ENCODE data around the gene CRB2.

Gene CRB2

DNA sequence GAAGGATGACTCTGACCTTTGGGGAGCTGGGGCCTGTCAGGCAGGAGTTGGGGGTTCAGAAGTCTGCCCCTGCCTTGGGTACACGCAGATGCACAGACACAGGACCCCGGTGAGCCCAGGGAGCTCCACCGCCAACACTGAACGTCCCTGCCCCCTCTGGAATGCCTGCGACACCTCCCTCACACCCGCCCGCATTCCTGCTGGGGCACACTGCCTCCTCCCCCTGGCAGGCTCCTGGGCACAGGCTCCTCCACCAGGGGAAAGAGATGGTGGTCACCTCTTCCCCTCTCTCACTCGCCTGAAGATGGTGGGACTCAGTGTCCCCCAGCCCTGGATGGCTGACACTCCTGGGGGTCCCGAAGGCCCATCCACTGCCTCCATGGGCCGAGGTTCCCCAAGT is 12.0 kb downstream of the CRB2 start:
- Histone ChIP-seq H3K27me3 (ENCODE audit: insufficient read depth, low read length, poor library complexity) (no peaks in the 10 kb centered on the region), H3K9me3 (ENCODE audit: insufficient read depth, low read length, severe bottlenecking) (no peaks in the 10 kb centered on the region), H3K79me2 (ENCODE audit: insufficient read depth, low read length) (no peaks in the 10 kb centered on the region), H3K36me3 (ENCODE audit: insufficient read depth, low read length) (no peaks in the 10 kb centered on the region), H3K4me3 (ENCODE audit: low read depth in 1 of 2, low read length in 2 of 2) (no peak overlapping the region), H3K27ac (ENCODE audit: low read length) (no peak overlapping the region), H4K20me1 (ENCODE audit: insufficient read depth, low read length) (no peaks in the 10 kb centered on the region), H3K4me1 (ENCODE audit: insufficient read depth, low read length) (no peaks in the 10 kb centered on the region), H3K4me2 (ENCODE audit: insufficient read depth, low read length) (no peak overlapping the region), H2AFZ (ENCODE audit: low read depth, low read length) (no peak overlapping the region), H3K9ac (ENCODE audit: low read depth, low read length) (no peak overlapping the region)
- ATAC-seq (ENCODE audit: insufficient read depth, low read depth) (no peak), DNase-seq (no peak)
- no peak for TF ChIP-seq EZH2 (IDR thresholded peaks at IDR 0.05; ENCODE audit: borderline replicate concordance, low read depth, low read length, severe bottlenecking)
- TF ChIP-seq, protein P1, sequence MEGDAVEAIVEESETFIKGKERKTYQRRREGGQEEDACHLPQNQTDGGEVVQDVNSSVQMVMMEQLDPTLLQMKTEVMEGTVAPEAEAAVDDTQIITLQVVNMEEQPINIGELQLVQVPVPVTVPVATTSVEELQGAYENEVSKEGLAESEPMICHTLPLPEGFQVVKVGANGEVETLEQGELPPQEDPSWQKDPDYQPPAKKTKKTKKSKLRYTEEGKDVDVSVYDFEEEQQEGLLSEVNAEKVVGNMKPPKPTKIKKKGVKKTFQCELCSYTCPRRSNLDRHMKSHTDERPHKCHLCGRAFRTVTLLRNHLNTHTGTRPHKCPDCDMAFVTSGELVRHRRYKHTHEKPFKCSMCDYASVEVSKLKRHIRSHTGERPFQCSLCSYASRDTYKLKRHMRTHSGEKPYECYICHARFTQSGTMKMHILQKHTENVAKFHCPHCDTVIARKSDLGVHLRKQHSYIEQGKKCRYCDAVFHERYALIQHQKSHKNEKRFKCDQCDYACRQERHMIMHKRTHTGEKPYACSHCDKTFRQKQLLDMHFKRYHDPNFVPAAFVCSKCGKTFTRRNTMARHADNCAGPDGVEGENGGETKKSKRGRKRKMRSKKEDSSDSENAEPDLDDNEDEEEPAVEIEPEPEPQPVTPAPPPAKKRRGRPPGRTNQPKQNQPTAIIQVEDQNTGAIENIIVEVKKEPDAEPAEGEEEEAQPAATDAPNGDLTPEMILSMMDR (IDR thresholded peaks at IDR 0.05; ENCODE audit: borderline replicate concordance, extremely low read depth, low read length, poor library complexity, severe bottlenecking): no peak

DNA sequence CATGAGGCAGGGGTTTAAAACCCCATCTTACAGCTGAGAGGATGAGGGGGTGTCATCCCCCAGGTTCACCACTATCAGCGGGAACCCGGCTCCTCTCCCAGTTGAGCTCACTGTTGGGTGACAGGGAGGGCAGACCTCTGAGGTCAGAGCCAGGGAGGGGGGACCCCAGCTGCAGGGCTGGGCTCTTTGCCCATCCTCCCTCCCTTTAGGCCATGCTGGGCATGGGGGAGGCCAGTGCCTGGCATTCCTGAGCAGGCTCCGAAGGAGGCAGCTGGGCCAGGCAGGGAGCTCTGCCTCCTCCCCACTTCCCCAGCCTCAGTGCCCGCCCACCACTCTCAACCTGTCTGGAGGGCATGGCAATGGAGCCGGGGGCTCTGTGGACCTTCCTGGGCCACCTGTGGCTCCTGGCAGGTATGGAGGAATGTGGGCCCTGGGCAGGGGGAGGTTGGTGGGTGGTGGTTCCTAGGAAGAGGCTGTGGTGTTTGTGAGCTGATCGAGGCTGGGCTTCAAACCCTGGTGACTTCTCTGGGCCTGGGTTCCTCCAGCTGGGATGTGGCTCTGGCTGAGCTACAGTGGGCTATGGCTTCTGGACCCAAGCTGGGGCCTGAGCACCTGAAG is 12.6 kb downstream of the CRB2 start:
- no peaks in the 10 kb centered on the region for H4K20me1 ChIP-seq (ENCODE audit: insufficient read depth, low read length)
- no peak for TF ChIP-seq EZH2 (IDR thresholded peaks at IDR 0.05; ENCODE audit: borderline replicate concordance, low read depth, low read length, severe bottlenecking)
- TF ChIP-seq, protein P1 (IDR thresholded peaks at IDR 0.05; ENCODE audit: borderline replicate concordance, extremely low read depth, low read length, poor library complexity, severe bottlenecking): no peak
- H3K4me3 ChIP-seq (ENCODE audit: low read depth in 1 of 2, low read length in 2 of 2): no peak overlapping the region
- H3K4me2 ChIP-seq (ENCODE audit: insufficient read depth, low read length): no peak overlapping the region
- H3K27ac ChIP-seq (ENCODE audit: low read length): no peak overlapping the region
- H3K9ac ChIP-seq (ENCODE audit: low read depth, low read length): no peak overlapping the region
- no peaks in the 10 kb centered on the region for H3K9me3 ChIP-seq (ENCODE audit: insufficient read depth, low read length, severe bottlenecking)
- ATAC-seq (ENCODE audit: insufficient read depth, low read depth) (no peak), DNase-seq (no peak)
- no peaks in the 10 kb centered on the region for H3K36me3 ChIP-seq (ENCODE audit: insufficient read depth, low read length)
- H3K27me3 ChIP-seq (ENCODE audit: insufficient read depth, low read length, poor library complexity): no peaks in the 10 kb centered on the region
- H2AFZ ChIP-seq (ENCODE audit: low read depth, low read length): no peak overlapping the region
- H3K79me2 ChIP-seq (ENCODE audit: insufficient read depth, low read length): no peaks in the 10 kb centered on the region
- H3K4me1 ChIP-seq (ENCODE audit: insufficient read depth, low read length): no peaks in the 10 kb centered on the region

DNA sequence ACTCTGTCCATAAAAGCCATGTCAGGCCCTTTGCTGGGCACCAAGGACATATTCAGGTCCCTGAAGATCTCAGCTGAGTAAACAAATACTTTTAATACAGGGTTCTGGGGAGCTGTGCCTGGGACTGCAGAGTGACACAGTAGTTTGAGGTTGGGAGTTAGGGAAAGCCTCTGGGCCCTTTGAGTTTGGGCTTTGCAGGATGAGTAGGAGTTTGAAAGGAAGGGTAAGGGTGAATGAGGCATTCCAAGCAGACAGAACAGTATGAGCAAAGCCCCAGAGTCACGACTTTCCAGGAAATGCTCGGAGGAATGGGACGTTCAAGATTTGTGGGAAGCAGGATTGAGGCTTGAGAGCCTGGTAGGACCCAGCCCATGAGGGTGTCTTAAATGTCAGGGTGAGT is 13.3 kb downstream of the CRB2 start:
- no peaks in the 10 kb centered on the region for H3K9me3 ChIP-seq (ENCODE audit: insufficient read depth, low read length, severe bottlenecking)
- H4K20me1 ChIP-seq (ENCODE audit: insufficient read depth, low read length): no peaks in the 10 kb centered on the region
- H2AFZ ChIP-seq (ENCODE audit: low read depth, low read length): no peak overlapping the region
- TF ChIP-seq, protein P1 (IDR thresholded peaks at IDR 0.05; ENCODE audit: borderline replicate concordance, extremely low read depth, low read length, poor library complexity, severe bottlenecking): no peak
- no peak for TF ChIP-seq EZH2 (IDR thresholded peaks at IDR 0.05; ENCODE audit: borderline replicate concordance, low read depth, low read length, severe bottlenecking)
- H3K9ac ChIP-seq (ENCODE audit: low read depth, low read length): no peak overlapping the region
- no peak overlapping the region for H3K27ac ChIP-seq (ENCODE audit: low read length)
- DNase-seq (no peak), ATAC-seq (ENCODE audit: insufficient read depth, low read depth) (no peak)
- no peak overlapping the region for H3K4me2 ChIP-seq (ENCODE audit: insufficient read depth, low read length)
- no peak overlapping the region for H3K4me3 ChIP-seq (ENCODE audit: low read depth in 1 of 2, low read length in 2 of 2)
- no peaks in the 10 kb centered on the region for H3K79me2 ChIP-seq (ENCODE audit: insufficient read depth, low read length)
- no peaks in the 10 kb centered on the region for H3K27me3 ChIP-seq (ENCODE audit: insufficient read depth, low read length, poor library complexity)
- no peaks in the 10 kb centered on the region for H3K4me1 ChIP-seq (ENCODE audit: insufficient read depth, low read length)
- H3K36me3 ChIP-seq (ENCODE audit: insufficient read depth, low read length): no peaks in the 10 kb centered on the region
